Measurements from ENCODE around the gene JAK3. TPM values are rescaled to one million over a fixed set of nuclear protein-coding genes. Genes with fewer than 3 reads are reported as not detected.
A peak's percentile ranks its signal among the peaks of the same experiment; 100 is the strongest.

The JAK3 gene
- total RNA-seq, 1 experiment from 2014 or later, result 2.1 TPM

- no TSS peak for BruUV-seq (replicated peaks)
- ATAC-seq (peak; percentile 47), DNase-seq (ENCODE audit: low read depth, low spot score) (no peak)
- no peaks in the 10 kb centered on the region for H3K36me3 ChIP-seq (ENCODE audit: control insufficient read depth, insufficient read depth, low read length)
- POLR2A ChIA-PET, result no interaction called here
- intact Hi-C loops (cut with micrococcal nuclease; ENCODE audit: unreplicated experiment) (no loop called here), in situ Hi-C loops (cut with HindIII; ENCODE audit: low pct_unique_long_range_greater_than_20kb, low sequenced_read_pairs) (no loop called here)
- H3K4me3 ChIP-seq (ENCODE audit: low read depth in 2 of 2, low read length in 2 of 2), result peak within 1 kb of the TSS in 1 of 2 experiments; percentile 8; a peak in 1 of 4 replicates
- TF ChIP-seq CTCF (IDR thresholded peaks at IDR 0.05) (no peak), TCF7L2 (IDR thresholded peaks at IDR 0.05; ENCODE audit: low read depth, low read length) (no peak), POLR2AphosphoS5 (IDR thresholded peaks at IDR 0.05; ENCODE audit: low read depth, low read length) (no peak), REST (IDR thresholded peaks at IDR 0.05; ENCODE audit: insufficient read depth in 1 of 2, low read depth in 2 of 2, low read length in 1 of 2) (no peak), SIN3A (IDR thresholded peaks at IDR 0.05; ENCODE audit: borderline replicate concordance, insufficient read depth, low read depth, low read length) (no peak)
- no peaks in the 10 kb centered on the region for H3K9me3 ChIP-seq (ENCODE audit: control insufficient read depth, insufficient read depth, low read depth, low read length)
- H3K4me1 ChIP-seq (ENCODE audit: control insufficient read depth, insufficient read depth, low read length), result no peaks in the 10 kb centered on the region
- no peaks in the 10 kb centered on the region for H3K27me3 ChIP-seq (ENCODE audit: control insufficient read depth, insufficient read depth, low read length)
- CTCF ChIA-PET, result interaction anchor here (0.5 to 2.3 kb wide), 3 partner anchors 19 to 126 kb away, joined by 4 to 19 read pairs (median 12); partner anchors contain the start of gene CCDC124
- H3K27ac ChIP-seq (ENCODE audit: low read length), result no peak within 1 kb of the TSS
Measured at GRCh38 chr19:17871878-17872250, 24.1 kb upstream of the JAK3 start, which contains the start of gene SLC5A5. Gene SLC5A5, plus strand, starts transcription at chr19:17871945. Its CDS starts 375 bp downstream, at chr19:17872320.

- Histone ChIP-seq H3K27ac (ENCODE audit: low read length) (no peak overlapping the region), H3K27me3 (ENCODE audit: control insufficient read depth, insufficient read depth, low read length) (no peaks in the 10 kb centered on the region), H3K4me1 (ENCODE audit: control insufficient read depth, insufficient read depth, low read length) (no peaks in the 10 kb centered on the region), H3K4me3 (ENCODE audit: low read depth in 2 of 2, low read length in 2 of 2) (peak overlapping the region in 1 of 2 experiments; percentile 8; a peak in 1 of 4 replicates), H3K36me3 (ENCODE audit: control insufficient read depth, insufficient read depth, low read length) (no peaks in the 10 kb centered on the region), H3K9me3 (ENCODE audit: control insufficient read depth, insufficient read depth, low read depth, low read length) (no peaks in the 10 kb centered on the region)
- in situ Hi-C loops (cut with HindIII; ENCODE audit: low pct_unique_long_range_greater_than_20kb, low sequenced_read_pairs) (no loop called here), intact Hi-C loops (cut with micrococcal nuclease; ENCODE audit: unreplicated experiment) (no loop called here)
- no peak for ATAC-seq
- POLR2A ChIA-PET, result interaction anchor here (0.5 kb wide), 1 partner anchor 8 kb away, joined by 4 read pairs; no protein-coding TSS in a partner anchor
- CTCF ChIA-PET, result interaction anchor here (0.5 to 2.3 kb wide), 4 partner anchors 38 to 127 kb away, joined by 3 to 23 read pairs (median 12); partner anchors contain the start of gene CCDC124
- no peak for DNase-seq (ENCODE audit: low read depth, low spot score)
- BruUV-seq (replicated peaks), result no TSS peak
- TF ChIP-seq POLR2AphosphoS5 (IDR thresholded peaks at IDR 0.05; ENCODE audit: low read depth, low read length), result no peak
- TF ChIP-seq TCF7L2 (IDR thresholded peaks at IDR 0.05; ENCODE audit: low read depth, low read length), result no peak
- no peak for TF ChIP-seq SIN3A (IDR thresholded peaks at IDR 0.05; ENCODE audit: borderline replicate concordance, insufficient read depth, low read depth, low read length)
- no peak for TF ChIP-seq REST (IDR thresholded peaks at IDR 0.05; ENCODE audit: insufficient read depth in 1 of 2, low read depth in 2 of 2, low read length in 1 of 2)
- TF ChIP-seq CTCF (IDR thresholded peaks at IDR 0.05), result no peak
Measured at GRCh38 chr19:17871032-17871877, 23.5 kb upstream of the JAK3 start.

All from Panc1 (cell line).